Left lung (tissue), 10 donors: ENCODE measurements around the gene ACE. TPM values are rescaled to one million over a fixed set of nuclear protein-coding genes. Genes with fewer than 3 reads are reported as not detected.

Source experiments
- ATAC-seq: fragments of 200-7000 bp; cut with Tn5 transposase; one replicate; pipeline ENCODE4 v1.9.1; 2020; ENCODE audit warnings: moderate library complexity
- DNase-seq, 4 donors: peaks; one replicate each; pipeline ENCODE4 v3.0.0-alpha.2; 2013 to 2020
- H3K27ac ChIP-seq, 2 donors: fragments of 200-600 bp; sonication (generic) in 1 of 2; one replicate each; pipeline versions ENCODE4 v1.5.0 to v1.8.0; 2020 to 2021
- H3K27me3 ChIP-seq, 2 donors: fragments of 200-600 bp; sonication (generic) in 1 of 2; one replicate each; pipeline versions ENCODE4 v1.5.0 to v1.8.0; 2020 to 2021
- H3K36me3 ChIP-seq, 2 donors: fragments of 200-600 bp; sonication (generic) in 1 of 2; one replicate each; pipeline versions ENCODE4 v1.5.0 to v1.8.0; 2020 to 2021
- H3K4me1 ChIP-seq, 2 donors: fragments of 200-600 bp; one replicate each; pipeline ENCODE4 v1.8.0; 2021
- H3K4me3 ChIP-seq, 2 donors: fragments of 200-600 bp; sonication (generic) in 1 of 2; one replicate each; pipeline versions ENCODE4 v1.5.0 to v1.8.0; 2020 to 2021; ENCODE audit warnings: mild to moderate bottlenecking in 1 of 2
- H3K9me3 ChIP-seq, 2 donors: fragments of 200-600 bp; sonication (generic) in 1 of 2; one replicate each; pipeline versions ENCODE4 v1.5.0 to v1.8.0; 2020 to 2021
- intact Hi-C, 2 donors: fragments of 100-400 bp; cut with DNase I; formaldehyde crosslinking; loops; one replicate each; pipeline versions ENCODE4 v1.11.2 to v1.14.2; 2022
- polyA plus RNA-seq, 6 donors: library from polyadenylated mRNA; unstranded; fragments of 120-200 nt; gene quantifications; one replicate each; pipeline ENCODE4 v1.2.1, GENCODE V29; 2013; ENCODE audit not compliant: insufficient read length in 6 of 6
- total RNA-seq, 2 donors: library from RNA; stranded (reverse); fragmentation: NEBNext Ultra II Directional; extraction: Animal tissue kit (Norgen Biotek cat#: 25700); gene quantifications; one replicate each; pipeline ENCODE4 v1.2.1, GENCODE V29; 2021
- TF ChIP-seq, protein P1 (sequence below), 2 donors: fragments of 200-600 bp; sonication (generic) in 1 of 2; IDR thresholded peaks; one replicate each; pipeline versions ENCODE4 v1.5.0 to v1.8.0; 2021; ENCODE audit warnings: antibody characterized with exemption in 2 of 2
- donor health status: DM: no; HTN: yes; CAD: no.
- donor health status: DM: no; HTN: no; CAD: no.

Gene ACE
- total and polyA plus RNA-seq, 8 donors = 39.9 to 72.0 (median 55.3) TPM

DNA sequence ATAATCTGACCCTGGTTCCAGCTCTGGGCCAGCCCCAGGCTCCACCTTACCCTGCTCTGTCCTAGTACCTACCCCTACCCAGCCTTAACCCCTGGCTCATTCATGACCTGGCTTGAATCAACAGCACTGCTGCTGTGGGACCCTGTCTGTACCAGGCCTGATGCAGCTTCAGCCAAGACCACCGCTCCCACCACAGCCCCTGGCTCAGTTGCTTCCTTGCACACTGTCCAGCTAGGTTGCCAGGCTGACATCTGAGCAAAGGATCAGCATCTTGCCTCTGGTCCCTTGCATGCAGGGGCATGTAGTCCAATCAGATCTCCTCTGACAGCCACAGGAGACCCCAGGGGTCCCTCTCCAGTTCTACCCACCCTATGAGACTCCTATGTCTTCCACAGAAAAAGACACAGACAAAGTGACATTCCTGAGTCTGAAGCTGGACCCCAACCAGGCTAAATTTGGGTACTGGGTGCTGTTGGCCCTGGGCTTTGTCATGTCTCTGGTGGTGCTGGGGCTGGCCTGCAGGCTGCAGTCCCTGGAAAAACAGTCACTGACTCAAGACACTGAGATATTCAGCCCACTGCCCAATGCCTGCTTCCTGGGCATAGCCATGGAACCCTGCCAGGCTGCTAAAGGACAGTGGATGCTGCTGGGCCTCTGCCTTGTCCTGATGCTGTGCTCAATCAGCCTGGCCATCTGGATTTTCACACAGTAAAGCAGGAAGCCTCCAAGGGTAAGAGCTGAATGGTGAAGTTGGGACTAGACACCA lies 42.4 kb downstream of the ACE start:
- TF ChIP-seq, protein P1, sequence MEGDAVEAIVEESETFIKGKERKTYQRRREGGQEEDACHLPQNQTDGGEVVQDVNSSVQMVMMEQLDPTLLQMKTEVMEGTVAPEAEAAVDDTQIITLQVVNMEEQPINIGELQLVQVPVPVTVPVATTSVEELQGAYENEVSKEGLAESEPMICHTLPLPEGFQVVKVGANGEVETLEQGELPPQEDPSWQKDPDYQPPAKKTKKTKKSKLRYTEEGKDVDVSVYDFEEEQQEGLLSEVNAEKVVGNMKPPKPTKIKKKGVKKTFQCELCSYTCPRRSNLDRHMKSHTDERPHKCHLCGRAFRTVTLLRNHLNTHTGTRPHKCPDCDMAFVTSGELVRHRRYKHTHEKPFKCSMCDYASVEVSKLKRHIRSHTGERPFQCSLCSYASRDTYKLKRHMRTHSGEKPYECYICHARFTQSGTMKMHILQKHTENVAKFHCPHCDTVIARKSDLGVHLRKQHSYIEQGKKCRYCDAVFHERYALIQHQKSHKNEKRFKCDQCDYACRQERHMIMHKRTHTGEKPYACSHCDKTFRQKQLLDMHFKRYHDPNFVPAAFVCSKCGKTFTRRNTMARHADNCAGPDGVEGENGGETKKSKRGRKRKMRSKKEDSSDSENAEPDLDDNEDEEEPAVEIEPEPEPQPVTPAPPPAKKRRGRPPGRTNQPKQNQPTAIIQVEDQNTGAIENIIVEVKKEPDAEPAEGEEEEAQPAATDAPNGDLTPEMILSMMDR (IDR thresholded peaks at IDR 0.05) = no peak
- Histone ChIP-seq H3K27me3 (peaks cover 0 to 26% of the 10 kb centered on the region in 2 donors), H3K4me1 (peaks cover 0 to 5% of the 10 kb centered on the region in 2 donors), H3K27ac (no peak overlapping the region), H3K36me3 (no peaks in the 10 kb centered on the region), H3K9me3 (no peaks in the 10 kb centered on the region), H3K4me3 (no peak overlapping the region)
- intact Hi-C loops = no loop called here
- no peak for ATAC-seq
- no peak for DNase-seq

DNA sequence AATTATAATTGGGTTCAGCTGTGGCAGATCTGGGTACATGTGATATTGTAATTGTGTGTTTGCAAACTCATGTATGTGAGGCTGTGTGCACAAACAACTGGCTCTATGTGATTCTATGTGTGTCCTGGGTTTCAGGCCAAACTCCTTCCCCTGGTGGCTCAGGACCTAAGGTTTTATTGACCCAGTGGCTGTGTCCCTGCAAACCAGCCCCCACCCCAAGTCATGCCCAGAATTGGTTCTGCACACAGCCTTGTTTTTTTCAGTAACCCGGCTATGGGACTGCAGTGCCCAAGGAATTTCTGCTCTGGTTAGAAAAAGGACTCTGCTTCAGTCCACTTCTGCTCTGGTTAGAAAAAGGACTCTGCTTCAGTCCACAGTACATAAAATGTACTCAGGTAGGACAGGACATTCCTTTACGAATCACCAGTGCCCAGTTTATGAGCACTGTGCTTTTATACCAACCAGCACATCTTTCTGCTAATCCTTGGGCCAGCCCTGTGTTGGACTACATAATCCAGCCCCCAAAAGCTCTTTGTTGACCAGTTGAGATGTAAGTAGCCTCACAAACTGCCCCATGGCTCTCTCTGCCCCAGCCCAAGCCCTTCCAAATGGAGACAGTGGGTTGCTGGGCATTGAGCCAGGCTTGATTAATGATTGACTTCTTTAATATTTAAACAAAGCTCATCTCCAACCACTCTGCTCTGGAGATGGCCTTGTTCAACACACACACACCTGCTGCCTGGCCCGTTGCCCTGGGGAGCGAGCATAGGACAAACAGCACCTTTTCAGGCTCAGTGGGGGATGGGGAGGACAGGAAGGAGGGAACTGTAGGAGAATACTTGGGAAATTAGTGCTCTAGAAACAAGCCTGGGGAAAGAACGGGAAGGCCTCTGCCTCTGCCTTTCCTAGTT lies 43.4 kb downstream of the ACE start:
- no peak overlapping the region for H3K27ac ChIP-seq
- intact Hi-C loops = no loop called here
- no peak for DNase-seq
- H3K36me3 ChIP-seq = no peaks in the 10 kb centered on the region
- peaks cover 0 to 5% of the 10 kb centered on the region in 2 donors for H3K4me1 ChIP-seq
- ATAC-seq = no peak
- H3K4me3 ChIP-seq = no peak overlapping the region
- TF ChIP-seq, protein P1 (IDR thresholded peaks at IDR 0.05) = no peak
- no peaks in the 10 kb centered on the region for H3K9me3 ChIP-seq
- H3K27me3 ChIP-seq = peaks cover 0 to 35% of the 10 kb centered on the region in 2 donors

DNA sequence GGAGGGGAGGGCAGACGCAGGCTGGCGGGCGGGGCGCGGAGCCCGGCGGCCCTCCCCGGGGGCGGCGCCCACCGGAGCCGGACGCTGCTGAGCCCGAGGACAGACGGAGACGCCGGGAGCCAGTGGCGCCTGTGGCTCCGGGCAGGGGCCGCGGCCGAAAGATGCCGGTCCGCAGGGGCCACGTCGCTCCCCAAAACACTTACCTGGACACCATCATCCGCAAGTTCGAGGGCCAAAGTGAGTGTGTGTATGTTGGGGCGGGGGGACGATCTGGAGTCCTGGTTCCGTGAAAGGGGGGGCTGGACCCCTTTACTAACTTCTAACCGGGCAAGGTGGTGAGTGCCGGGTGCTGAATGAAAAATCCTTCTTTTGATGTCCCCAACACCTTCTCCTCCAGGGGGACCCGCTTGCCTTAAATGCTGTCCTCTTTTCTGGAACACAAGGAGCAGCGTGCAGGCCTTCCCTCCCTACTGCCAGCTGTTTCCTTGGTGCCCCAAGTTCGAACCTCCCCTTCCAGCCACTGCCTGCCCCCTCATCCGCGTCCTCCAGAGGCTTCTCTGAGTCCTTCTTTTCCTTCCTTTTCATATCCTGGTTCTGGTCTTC lies 46.5 kb downstream of the ACE start, which contains the start of gene KCNH6:
TSS of gene KCNH6 (plus strand) at position 106 of the 603 bp plus-strand sequence. CDS start at position 162, 56 bp downstream.
- DNase-seq (peak in 1 of 4 donors; percentile 23), ATAC-seq (no peak)
- Histone ChIP-seq H3K27ac (no peak within 1 kb of the TSS), H3K4me1 (peaks cover 0 to 5% of the 10 kb centered on the region in 2 donors), H3K27me3 (peaks cover 0 to 34% of the 10 kb centered on the region in 2 donors), H3K36me3 (no peaks in the 10 kb centered on the region), H3K9me3 (no peaks in the 10 kb centered on the region), H3K4me3 (no peak within 1 kb of the TSS)
- TF ChIP-seq, protein P1 (IDR thresholded peaks at IDR 0.05) = no peak
- intact Hi-C loops = no loop called here

DNA sequence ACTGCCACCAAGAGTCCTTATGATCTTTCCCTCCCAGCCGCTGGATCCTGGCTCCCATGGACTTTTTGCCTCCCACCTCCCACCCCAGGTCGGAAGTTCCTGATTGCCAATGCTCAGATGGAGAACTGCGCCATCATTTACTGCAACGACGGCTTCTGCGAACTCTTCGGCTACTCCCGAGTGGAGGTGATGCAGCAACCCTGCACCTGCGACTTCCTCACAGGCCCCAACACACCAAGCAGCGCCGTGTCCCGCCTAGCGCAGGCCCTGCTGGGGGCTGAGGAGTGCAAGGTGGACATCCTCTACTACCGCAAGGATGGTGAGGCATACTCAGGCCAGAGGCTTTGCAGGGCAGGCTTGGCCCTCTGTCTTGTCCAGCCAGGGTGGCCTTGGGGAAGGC lies 47.2 kb downstream of the ACE start:
- TF ChIP-seq, protein P1 (IDR thresholded peaks at IDR 0.05) = no peak
- Histone ChIP-seq H3K27ac (no peak overlapping the region), H3K4me1 (peaks cover 0 to 5% of the 10 kb centered on the region in 2 donors), H3K4me3 (no peak overlapping the region), H3K36me3 (no peaks in the 10 kb centered on the region), H3K27me3 (peaks cover 0 to 34% of the 10 kb centered on the region in 2 donors), H3K9me3 (no peaks in the 10 kb centered on the region)
- DNase-seq (peak in 1 of 4 donors; percentile 61), ATAC-seq (no peak)
- intact Hi-C loops = no loop called here
